Smooth muscle cell of the brain vasculature (primary cell): ENCODE results near the gene PNRC1.
"Not testable (repeated sequence)": the region's sequence is repeated elsewhere in the genome, so short reads cannot be mapped to it uniquely, and the experiment has no call there.

Experiments
- DNase-seq: peaks from one replicate; pipeline ENCODE4 v3.0.0-alpha.2; 2012; ENCODE audit warnings: low read depth, low spot score

Gene PNRC1

GRCh38 chr6:89100114-89100513 is 19.6 kb downstream of the PNRC1 start:
- DNase-seq: no peak

GRCh38 chr6:89110284-89110683 is 29.7 kb downstream of the PNRC1 start:
- no peak for DNase-seq

- DNase-seq: no peak
These were observed 31.4 kb downstream of the PNRC1 start for GRCh38 chr6:89111933-89112332.

- no peak for DNase-seq
These were observed 36.2 kb downstream of the PNRC1 start for GRCh38 chr6:89116702-89117101.

GRCh38 chr6:89117211-89118108 is 36.9 kb downstream of the PNRC1 start, which contains the start of gene SRSF12:
Gene SRSF12 (minus strand): TSS chr6:89118071. CDS start chr6:89117887, 184 bp downstream.
- DNase-seq: no peak

- no peak for DNase-seq
These were observed 38.4 kb downstream of the PNRC1 start for GRCh38 chr6:89118931-89119330.

GRCh38 chr6:89120371-89120770 is 39.8 kb downstream of the PNRC1 start:
- DNase-seq: no peak

GRCh38 chr6:89121934-89122333 is 41.4 kb downstream of the PNRC1 start:
- no peak for DNase-seq

GRCh38 chr6:89122625-89123024 is 42.1 kb downstream of the PNRC1 start:
- DNase-seq: no peak

- not testable (repeated sequence) for DNase-seq
These were observed 47.7 kb downstream of the PNRC1 start for GRCh38 chr6:89128256-89128671.

- no peak for DNase-seq
These were observed 51.0 kb downstream of the PNRC1 start for GRCh38 chr6:89131599-89131998.

GRCh38 chr6:89132057-89132456 is 51.5 kb downstream of the PNRC1 start:
- DNase-seq: no peak

GRCh38 chr6:89133981-89134380 is 53.4 kb downstream of the PNRC1 start:
- DNase-seq: no peak

- no peak for DNase-seq
These were observed 54.2 kb downstream of the PNRC1 start for GRCh38 chr6:89134723-89135122.
